K562 (cell line): ENCODE data around the gene TMEM132D. TPM values are rescaled to one million over a fixed set of nuclear protein-coding genes. Genes with fewer than 3 reads are reported as not detected.

ENCODE experiments used
- FOSL1 ChIP-seq: fragments of 200-800 bp; sonication (Bioruptor generic); conservative IDR thresholded peaks from 2 replicates; pipeline ENCODE4 v1.6.1; 2016; ENCODE audit warnings: missing genetic modification characterization, missing compliant biosample characterization
- FOXA1 ChIP-seq: fragments of 450-650 bp; IDR thresholded peaks from 2 replicates; pipeline ENCODE4 v1.6.1; 2016; ENCODE audit warnings: mild to moderate bottlenecking, borderline replicate concordance
- PHTF2 ChIP-seq: fragments of 250-450 bp; sonication (Bioruptor Pico); IDR thresholded peaks from 2 replicates; pipeline ENCODE4 v1.5.0; 2021; ENCODE audit warnings: mild to moderate bottlenecking
- polyA plus RNA-seq, 8 experiments: library from polyadenylated mRNA; depleted of rRNA in 4 of 8; stranded (reverse) in 5 of 8; unstranded in 3 of 8; fragments of >200 nt; fragmentation: Nextera tagmentation in 2 of 8; fragmentation: Illumina TruSeq in 1 of 8; extraction: Ambion mirVana in 2 of 8; extraction: Trizol in 1 of 8; gene quantifications; 2 replicates each; pipeline versions ENCODE4 v1.2.1 to v1.2.3, GENCODE V29; 2011 to 2014; ENCODE audit warnings: inconsistent platforms in 1 of 8, missing spikeins in 1 of 8
- total RNA-seq, 7 experiments: library from RNA; depleted of rRNA in 6 of 7; stranded (reverse); fragments of >200 nt in 6 of 7; fragmentation: Illumina TruSeq in 2 of 7; extraction: Trizol in 2 of 7; gene quantifications; 2 replicates each; pipeline versions ENCODE4 v1.2.1 to v1.2.3, GENCODE V29; 2011 to 2021; ENCODE audit warnings: low replicate concordance in 1 of 7
- TF ChIP-seq, protein P1 (sequence below), 3 experiments: IDR thresholded peaks in 2 of 3; conservative IDR thresholded peaks in 1 of 3; 2 replicates each; pipeline ENCODE4 v1.5.1; 2011 to 2012; ENCODE audit warnings: low read length in 3 of 3, mild to moderate bottlenecking in 3 of 3, control low read depth in 2 of 3, improper control_type of control experiment in 1 of 3, inconsistent platforms in 1 of 3, low read depth in 1 of 3, mixed read lengths in 1 of 3, moderate library complexity in 1 of 3; ENCODE audit not compliant: insufficient read depth in 2 of 3
- TF ChIP-seq, protein P2 (sequence below): fragments of 250-450 bp; sonication (Bioruptor Pico); IDR thresholded peaks from 2 replicates; pipeline ENCODE4 v1.4.0; 2020; ENCODE audit warnings: mild to moderate bottlenecking
- TF ChIP-seq, protein P3 (sequence below): fragments of 250-450 bp; sonication (Bioruptor Pico); IDR thresholded peaks from 2 replicates; pipeline ENCODE4 v1.4.0; 2020

The TMEM132D gene
- total and polyA plus RNA-seq, 9 of the 15 experiments (the other 6 are each of a cell fraction or from before 2014, with no cell fraction given) = not detected

DNA sequence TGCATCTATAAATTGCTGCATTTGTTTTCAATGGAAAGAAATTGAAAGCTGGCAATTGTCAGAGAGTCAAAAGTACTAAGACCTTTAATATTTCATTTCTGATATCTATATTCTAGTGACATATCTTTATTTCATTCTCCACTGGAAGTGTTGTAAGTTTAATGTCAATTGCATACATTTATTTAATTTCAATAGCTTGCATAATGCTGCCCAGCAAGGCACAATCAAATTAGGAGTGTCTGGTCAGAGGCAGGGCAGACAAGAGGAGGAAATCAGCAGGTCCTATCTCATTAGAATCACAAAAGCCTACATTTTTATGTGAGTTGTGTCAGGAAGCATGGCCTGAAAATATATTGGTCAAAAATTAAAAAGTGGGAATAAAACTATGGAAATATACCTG lies 112.9 kb downstream of the TMEM132D start (continued):
- TF ChIP-seq, protein P1, sequence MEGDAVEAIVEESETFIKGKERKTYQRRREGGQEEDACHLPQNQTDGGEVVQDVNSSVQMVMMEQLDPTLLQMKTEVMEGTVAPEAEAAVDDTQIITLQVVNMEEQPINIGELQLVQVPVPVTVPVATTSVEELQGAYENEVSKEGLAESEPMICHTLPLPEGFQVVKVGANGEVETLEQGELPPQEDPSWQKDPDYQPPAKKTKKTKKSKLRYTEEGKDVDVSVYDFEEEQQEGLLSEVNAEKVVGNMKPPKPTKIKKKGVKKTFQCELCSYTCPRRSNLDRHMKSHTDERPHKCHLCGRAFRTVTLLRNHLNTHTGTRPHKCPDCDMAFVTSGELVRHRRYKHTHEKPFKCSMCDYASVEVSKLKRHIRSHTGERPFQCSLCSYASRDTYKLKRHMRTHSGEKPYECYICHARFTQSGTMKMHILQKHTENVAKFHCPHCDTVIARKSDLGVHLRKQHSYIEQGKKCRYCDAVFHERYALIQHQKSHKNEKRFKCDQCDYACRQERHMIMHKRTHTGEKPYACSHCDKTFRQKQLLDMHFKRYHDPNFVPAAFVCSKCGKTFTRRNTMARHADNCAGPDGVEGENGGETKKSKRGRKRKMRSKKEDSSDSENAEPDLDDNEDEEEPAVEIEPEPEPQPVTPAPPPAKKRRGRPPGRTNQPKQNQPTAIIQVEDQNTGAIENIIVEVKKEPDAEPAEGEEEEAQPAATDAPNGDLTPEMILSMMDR (IDR thresholded peaks at IDR 0.05 in 2 of 3, conservative IDR thresholded peaks at IDR 0.05 in 1 of 3; ENCODE audit: insufficient read depth in 2 of 3, low read depth in 1 of 3, low read length in 3 of 3) = no peak
- no peak for TF ChIP-seq FOSL1 (tag)
- TF ChIP-seq PHTF2 = no peak
- TF ChIP-seq, protein P2, sequence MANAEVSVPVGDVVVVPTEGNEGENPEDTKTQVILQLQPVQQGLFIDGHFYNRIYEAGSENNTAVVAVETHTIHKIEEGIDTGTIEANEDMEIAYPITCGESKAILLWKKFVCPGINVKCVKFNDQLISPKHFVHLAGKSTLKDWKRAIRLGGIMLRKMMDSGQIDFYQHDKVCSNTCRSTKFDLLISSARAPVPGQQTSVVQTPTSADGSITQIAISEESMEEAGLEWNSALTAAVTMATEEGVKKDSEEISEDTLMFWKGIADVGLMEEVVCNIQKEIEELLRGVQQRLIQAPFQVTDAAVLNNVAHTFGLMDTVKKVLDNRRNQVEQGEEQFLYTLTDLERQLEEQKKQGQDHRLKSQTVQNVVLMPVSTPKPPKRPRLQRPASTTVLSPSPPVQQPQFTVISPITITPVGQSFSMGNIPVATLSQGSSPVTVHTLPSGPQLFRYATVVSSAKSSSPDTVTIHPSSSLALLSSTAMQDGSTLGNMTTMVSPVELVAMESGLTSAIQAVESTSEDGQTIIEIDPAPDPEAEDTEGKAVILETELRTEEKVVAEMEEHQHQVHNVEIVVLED (CRISPR knock-in tag) = no peak
- TF ChIP-seq FOXA1 = no peak
- TF ChIP-seq, protein P3, sequence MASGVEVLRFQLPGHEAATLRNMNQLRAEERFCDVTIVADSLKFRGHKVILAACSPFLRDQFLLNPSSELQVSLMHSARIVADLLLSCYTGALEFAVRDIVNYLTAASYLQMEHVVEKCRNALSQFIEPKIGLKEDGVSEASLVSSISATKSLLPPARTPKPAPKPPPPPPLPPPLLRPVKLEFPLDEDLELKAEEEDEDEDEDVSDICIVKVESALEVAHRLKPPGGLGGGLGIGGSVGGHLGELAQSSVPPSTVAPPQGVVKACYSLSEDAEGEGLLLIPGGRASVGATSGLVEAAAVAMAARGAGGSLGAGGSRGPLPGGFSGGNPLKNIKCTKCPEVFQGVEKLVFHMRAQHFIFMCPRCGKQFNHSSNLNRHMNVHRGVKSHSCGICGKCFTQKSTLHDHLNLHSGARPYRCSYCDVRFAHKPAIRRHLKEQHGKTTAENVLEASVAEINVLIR = no peak
